Activated CD8-positive, alpha-beta memory T cell treated with anti-CD3 and anti-CD28 coated beads, Interleukin-2, amount 50 U/mL, for 1 hour (primary cell): ENCODE results near the gene LGALS1.
"Not testable (repeated sequence)": the region's sequence is repeated elsewhere in the genome, so short reads cannot be mapped to it uniquely, and the experiment has no call there.

Experiments used
- DNase-seq: peaks from one replicate; pipeline ENCODE4 v3.0.0-alpha.2; 2020; ENCODE audit errors: extremely low read depth

The LGALS1 gene

GRCh38 chr22:37690407-37690806, 15.0 kb downstream of the LGALS1 start:
- DNase-seq = no peak

- DNase-seq = no peak
Observed at GRCh38 chr22:37690901-37691504, 15.6 kb downstream of the LGALS1 start.

- no peak for DNase-seq
Observed at GRCh38 chr22:37692627-37693285, 17.3 kb downstream of the LGALS1 start.

- not testable (repeated sequence) for DNase-seq
Observed at GRCh38 chr22:37694131-37694530, 18.7 kb downstream of the LGALS1 start.

GRCh38 chr22:37696260-37696656, 20.8 kb downstream of the LGALS1 start:
- DNase-seq = not testable (repeated sequence)

- DNase-seq = peak; percentile 79
Observed at GRCh38 chr22:37696657-37697537, 21.5 kb downstream of the LGALS1 start, which contains the start of gene TRIOBP. TSS of gene TRIOBP (plus strand) at chr22:37697048. CDS start at chr22:37701366, 4,318 bp downstream.

- no peak for DNase-seq
Observed at GRCh38 chr22:37697538-37697835, 22.1 kb downstream of the LGALS1 start.

- no peak for DNase-seq
Observed at GRCh38 chr22:37701141-37701786, 25.8 kb downstream of the LGALS1 start.

GRCh38 chr22:37703906-37704305, 28.5 kb downstream of the LGALS1 start:
- DNase-seq = no peak

GRCh38 chr22:37704645-37705044, 29.2 kb downstream of the LGALS1 start:
- DNase-seq = no peak

GRCh38 chr22:37705205-37705604, 29.8 kb downstream of the LGALS1 start:
- DNase-seq = no peak

- DNase-seq = no peak
Observed at GRCh38 chr22:37708580-37709444, 33.4 kb downstream of the LGALS1 start.

GRCh38 chr22:37709445-37709765, 34.0 kb downstream of the LGALS1 start:
- DNase-seq = no peak

- no peak for DNase-seq
Observed at GRCh38 chr22:37710675-37711074, 35.2 kb downstream of the LGALS1 start.

- DNase-seq = no peak
Observed at GRCh38 chr22:37711490-37711889, 36.1 kb downstream of the LGALS1 start.

- no peak for DNase-seq
Observed at GRCh38 chr22:37713761-37714160, 38.3 kb downstream of the LGALS1 start.

GRCh38 chr22:37714634-37715033, 39.2 kb downstream of the LGALS1 start:
- no peak for DNase-seq

GRCh38 chr22:37715760-37716159, 40.3 kb downstream of the LGALS1 start:
- DNase-seq = no peak

- no peak for DNase-seq
Observed at GRCh38 chr22:37716708-37717107, 41.3 kb downstream of the LGALS1 start.

- not testable (repeated sequence) for DNase-seq
Observed at GRCh38 chr22:37717235-37717634, 41.8 kb downstream of the LGALS1 start.

GRCh38 chr22:37717746-37718305, 42.4 kb downstream of the LGALS1 start:
- not testable (repeated sequence) for DNase-seq
